IPS-15b (cell line): ENCODE results near the gene GULP1.
"Not testable (repeated sequence)": the region's sequence is repeated elsewhere in the genome, so short reads cannot be mapped to it uniquely, and the experiment has no call there.

ENCODE experiments used
- H3K27me3 ChIP-seq: one replicate; pipeline ENCODE4 v1.6.1; 2013; ENCODE audit warnings: low read length; ENCODE audit not compliant: control insufficient read depth, insufficient read depth
- H3K36me3 ChIP-seq: one replicate; pipeline ENCODE4 v1.6.1; 2013; ENCODE audit warnings: low read length; ENCODE audit not compliant: control insufficient read depth, insufficient read depth
- H3K4me1 ChIP-seq: one replicate; pipeline ENCODE4 v1.6.1; 2013; ENCODE audit warnings: mild to moderate bottlenecking, low read length; ENCODE audit not compliant: control insufficient read depth, insufficient read depth
- H3K4me3 ChIP-seq: one replicate; pipeline ENCODE4 v1.5.1; 2013; ENCODE audit warnings: low read depth, low read length
- H3K9ac ChIP-seq: one replicate; pipeline ENCODE4 v1.6.1; 2013; ENCODE audit warnings: low read depth, mild to moderate bottlenecking, low read length
- H3K9me3 ChIP-seq: one replicate; pipeline ENCODE4 v1.6.1; 2013; ENCODE audit warnings: mild to moderate bottlenecking, low read length; ENCODE audit not compliant: control insufficient read depth, insufficient read depth

The GULP1 gene

GRCh38 chr2:188293601-188294351 lies 2.1 kb downstream of the GULP1 start:
- peaks cover 3% of the 10 kb centered on the region for H3K9me3 ChIP-seq
- no peaks in the 10 kb centered on the region for H3K36me3 ChIP-seq
- H3K27me3 ChIP-seq = no peaks in the 10 kb centered on the region
- peak overlapping the region; percentile 94 for H3K4me3 ChIP-seq
- peak overlapping the region; percentile 97 for H3K9ac ChIP-seq
- H3K4me1 ChIP-seq = peaks cover 2% of the 10 kb centered on the region

GRCh38 chr2:188294352-188294926 lies 2.8 kb downstream of the GULP1 start:
- Histone ChIP-seq H3K4me3 (peak overlapping the region; percentile 94), H3K4me1 (peaks cover 2% of the 10 kb centered on the region), H3K27me3 (no peaks in the 10 kb centered on the region), H3K9ac (peak overlapping the region; percentile 97), H3K9me3 (peaks cover 5% of the 10 kb centered on the region), H3K36me3 (no peaks in the 10 kb centered on the region)

- Histone ChIP-seq H3K4me3 (peak overlapping the region; percentile 94), H3K36me3 (no peaks in the 10 kb centered on the region), H3K9me3 (peaks cover 5% of the 10 kb centered on the region), H3K4me1 (peaks cover 6% of the 10 kb centered on the region), H3K9ac (peak overlapping the region; percentile 97), H3K27me3 (no peaks in the 10 kb centered on the region)
Observed at GRCh38 chr2:188295067-188295685, 3.5 kb downstream of the GULP1 start.

- H3K27me3 ChIP-seq = no peaks in the 10 kb centered on the region
- peaks cover 23% of the 10 kb centered on the region for H3K4me1 ChIP-seq
- H3K36me3 ChIP-seq = no peaks in the 10 kb centered on the region
- peaks cover 5% of the 10 kb centered on the region for H3K9me3 ChIP-seq
- no peak overlapping the region for H3K4me3 ChIP-seq
- H3K9ac ChIP-seq = no peak overlapping the region
Observed at GRCh38 chr2:188297978-188298377, 6.3 kb downstream of the GULP1 start.

GRCh38 chr2:188298937-188299371 lies 7.3 kb downstream of the GULP1 start:
- H3K9ac ChIP-seq, H3K4me3 ChIP-seq, H3K27me3 ChIP-seq, H3K9me3 ChIP-seq, H3K36me3 ChIP-seq: not testable (repeated sequence)
- H3K4me1 ChIP-seq = peaks cover 29% of the 10 kb centered on the region

- Histone ChIP-seq H3K4me3 (no peak overlapping the region), H3K9ac (no peak overlapping the region), H3K9me3 (peaks cover 5% of the 10 kb centered on the region), H3K4me1 (peaks cover 50% of the 10 kb centered on the region), H3K36me3 (no peaks in the 10 kb centered on the region), H3K27me3 (no peaks in the 10 kb centered on the region)
Observed at GRCh38 chr2:188303363-188304031, 11.8 kb downstream of the GULP1 start.

GRCh38 chr2:188305271-188305670 lies 13.6 kb downstream of the GULP1 start:
- H3K4me3 ChIP-seq = no peak overlapping the region
- H3K27me3 ChIP-seq = no peaks in the 10 kb centered on the region
- H3K9me3 ChIP-seq = no peaks in the 10 kb centered on the region
- no peaks in the 10 kb centered on the region for H3K36me3 ChIP-seq
- H3K9ac ChIP-seq = no peak overlapping the region
- H3K4me1 ChIP-seq = peaks cover 45% of the 10 kb centered on the region

- no peak overlapping the region for H3K9ac ChIP-seq
- H3K4me1 ChIP-seq = peaks cover 42% of the 10 kb centered on the region
- no peaks in the 10 kb centered on the region for H3K9me3 ChIP-seq
- H3K4me3 ChIP-seq = no peak overlapping the region
- H3K36me3 ChIP-seq = no peaks in the 10 kb centered on the region
- H3K27me3 ChIP-seq = no peaks in the 10 kb centered on the region
Observed at GRCh38 chr2:188306271-188306670, 14.6 kb downstream of the GULP1 start.

- peaks cover 29% of the 10 kb centered on the region for H3K4me1 ChIP-seq
- H3K27me3 ChIP-seq = no peaks in the 10 kb centered on the region
- no peak overlapping the region for H3K4me3 ChIP-seq
- H3K9me3 ChIP-seq = no peaks in the 10 kb centered on the region
- no peaks in the 10 kb centered on the region for H3K36me3 ChIP-seq
- no peak overlapping the region for H3K9ac ChIP-seq
Observed at GRCh38 chr2:188307850-188308283, 16.2 kb downstream of the GULP1 start.

GRCh38 chr2:188308483-188308882 lies 16.8 kb downstream of the GULP1 start:
- Histone ChIP-seq H3K36me3 (no peaks in the 10 kb centered on the region), H3K27me3 (no peaks in the 10 kb centered on the region), H3K4me1 (peaks cover 23% of the 10 kb centered on the region), H3K9ac (no peak overlapping the region), H3K9me3 (no peaks in the 10 kb centered on the region), H3K4me3 (no peak overlapping the region)

- no peaks in the 10 kb centered on the region for H3K36me3 ChIP-seq
- no peaks in the 10 kb centered on the region for H3K9me3 ChIP-seq
- no peak overlapping the region for H3K4me3 ChIP-seq
- no peak overlapping the region for H3K9ac ChIP-seq
- H3K4me1 ChIP-seq = peaks cover 24% of the 10 kb centered on the region
- H3K27me3 ChIP-seq = no peaks in the 10 kb centered on the region
Observed at GRCh38 chr2:188309364-188309763, 17.7 kb downstream of the GULP1 start.
